ENCODE results near the gene DCTN4.

- TF ChIP-seq, protein P1, sequence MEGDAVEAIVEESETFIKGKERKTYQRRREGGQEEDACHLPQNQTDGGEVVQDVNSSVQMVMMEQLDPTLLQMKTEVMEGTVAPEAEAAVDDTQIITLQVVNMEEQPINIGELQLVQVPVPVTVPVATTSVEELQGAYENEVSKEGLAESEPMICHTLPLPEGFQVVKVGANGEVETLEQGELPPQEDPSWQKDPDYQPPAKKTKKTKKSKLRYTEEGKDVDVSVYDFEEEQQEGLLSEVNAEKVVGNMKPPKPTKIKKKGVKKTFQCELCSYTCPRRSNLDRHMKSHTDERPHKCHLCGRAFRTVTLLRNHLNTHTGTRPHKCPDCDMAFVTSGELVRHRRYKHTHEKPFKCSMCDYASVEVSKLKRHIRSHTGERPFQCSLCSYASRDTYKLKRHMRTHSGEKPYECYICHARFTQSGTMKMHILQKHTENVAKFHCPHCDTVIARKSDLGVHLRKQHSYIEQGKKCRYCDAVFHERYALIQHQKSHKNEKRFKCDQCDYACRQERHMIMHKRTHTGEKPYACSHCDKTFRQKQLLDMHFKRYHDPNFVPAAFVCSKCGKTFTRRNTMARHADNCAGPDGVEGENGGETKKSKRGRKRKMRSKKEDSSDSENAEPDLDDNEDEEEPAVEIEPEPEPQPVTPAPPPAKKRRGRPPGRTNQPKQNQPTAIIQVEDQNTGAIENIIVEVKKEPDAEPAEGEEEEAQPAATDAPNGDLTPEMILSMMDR (IDR thresholded peaks at IDR 0.05): no peak
- no peak for TF ChIP-seq POLR2A (IDR thresholded peaks at IDR 0.05)
Measured at GRCh38 chr5:150663936-150664335, 94.9 kb downstream of the DCTN4 start.

Measured in thyroid gland (tissue), 4 donors.